ENCODE measurements around the gene LRRC8A. TPM values are rescaled to one million over a fixed set of nuclear protein-coding genes. Genes with fewer than 3 reads are reported as not detected.

Gene LRRC8A
- polyA plus RNA-seq, 1 of the 3 experiments (the other 2 are of a cell fraction): 30.4 TPM

DNA sequence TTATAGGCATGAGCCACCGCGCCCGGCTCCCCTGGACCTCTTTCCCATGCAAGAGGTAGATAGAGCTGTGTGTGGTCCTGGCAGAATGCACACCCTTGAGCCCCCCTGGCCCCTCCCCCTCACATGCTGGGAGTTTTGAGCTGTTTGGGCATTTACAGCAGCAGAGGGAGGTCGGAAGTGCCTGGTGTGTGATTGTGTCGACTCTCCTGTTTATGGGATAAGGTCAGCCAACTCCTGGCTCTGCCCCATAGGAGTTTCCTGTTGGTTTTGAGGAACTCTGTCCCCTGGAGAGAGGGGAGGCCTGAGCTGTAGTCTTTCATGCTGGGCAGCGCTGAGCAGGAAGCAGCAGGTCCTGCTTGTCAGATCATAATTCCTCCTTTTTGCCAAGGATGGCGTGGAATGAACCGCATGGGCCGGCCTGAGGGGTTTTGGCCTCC is 6.0 kb downstream of the LRRC8A start:
- Histone ChIP-seq H3K4me3 (ENCODE audit: low read depth in 2 of 2, low read length in 1 of 2) (no peak overlapping the region), H3K27ac (ENCODE audit: low read depth in 2 of 2, low read length in 1 of 2) (no peak overlapping the region), H3K27me3 (ENCODE audit: insufficient read depth) (no peaks in the 10 kb centered on the region), H3F3A (replicated peaks; ENCODE audit: insufficient read depth) (peaks cover 7% of the 10 kb centered on the region), H3K9me3 (no peaks in the 10 kb centered on the region), H3K4me2 (no peak overlapping the region), H4K20me1 (ENCODE audit: insufficient read depth) (no peaks in the 10 kb centered on the region; the same call in 1 of the 2 replicates), H3K9ac (no peak overlapping the region), H3K4me1 (ENCODE audit: control insufficient read depth in 1 of 2, insufficient read depth in 2 of 2, low read depth in 1 of 2, low read length in 1 of 2) (peaks cover 15 to 28% of the 10 kb centered on the region in 2 experiments; a peak in 3 of 4 replicates), H3K9me2 (no peaks in the 10 kb centered on the region), H2AFZ (ENCODE audit: low read depth) (no peak overlapping the region), H3K79me2 (ENCODE audit: insufficient read depth) (peaks cover 98% of the 10 kb centered on the region), H3K36me3 (replicated peaks in 1 of 2; ENCODE audit: control insufficient read depth in 1 of 2, insufficient read depth in 2 of 2, low read length in 1 of 2) (peaks cover 12 to 14% of the 10 kb centered on the region in 2 experiments)
- TF ChIP-seq RFX5 (IDR thresholded peaks at IDR 0.05; ENCODE audit: low read length) (no peak), CHD2 (IDR thresholded peaks at IDR 0.05; ENCODE audit: low read length, partially characterized antibody) (no peak), POLR2AphosphoS5 (IDR thresholded peaks at IDR 0.05; ENCODE audit: low read depth, low read length) (no peak), YY1 (IDR thresholded peaks at IDR 0.05; ENCODE audit: low read depth) (no peak), EP300 (IDR thresholded peaks at IDR 0.05; ENCODE audit: borderline replicate concordance in 1 of 2, low read depth in 1 of 2, low read length in 1 of 2) (no peak), NFIC (IDR thresholded peaks at IDR 0.05; ENCODE audit: borderline replicate concordance) (no peak), IRF3 (IDR thresholded peaks at IDR 0.05; ENCODE audit: low read depth, low read length) (no peak), EZH2phosphoT487 (IDR thresholded peaks at IDR 0.05; ENCODE audit: borderline replicate concordance, low read depth) (no peak)
- 84% methylated on average over 6 of the region's 9 CpGs for WGBS (ENCODE audit: low lambda C conversion rate)
- ChIA-PET CTCF (interaction anchor here (1.2 to 1.3 kb wide), 2 partner anchors 25 to 39 kb away, joined by 3 to 4 read pairs; no protein-coding TSS in a partner anchor), POLR2A (no interaction called here)
- no peak for DNase-seq

DNA sequence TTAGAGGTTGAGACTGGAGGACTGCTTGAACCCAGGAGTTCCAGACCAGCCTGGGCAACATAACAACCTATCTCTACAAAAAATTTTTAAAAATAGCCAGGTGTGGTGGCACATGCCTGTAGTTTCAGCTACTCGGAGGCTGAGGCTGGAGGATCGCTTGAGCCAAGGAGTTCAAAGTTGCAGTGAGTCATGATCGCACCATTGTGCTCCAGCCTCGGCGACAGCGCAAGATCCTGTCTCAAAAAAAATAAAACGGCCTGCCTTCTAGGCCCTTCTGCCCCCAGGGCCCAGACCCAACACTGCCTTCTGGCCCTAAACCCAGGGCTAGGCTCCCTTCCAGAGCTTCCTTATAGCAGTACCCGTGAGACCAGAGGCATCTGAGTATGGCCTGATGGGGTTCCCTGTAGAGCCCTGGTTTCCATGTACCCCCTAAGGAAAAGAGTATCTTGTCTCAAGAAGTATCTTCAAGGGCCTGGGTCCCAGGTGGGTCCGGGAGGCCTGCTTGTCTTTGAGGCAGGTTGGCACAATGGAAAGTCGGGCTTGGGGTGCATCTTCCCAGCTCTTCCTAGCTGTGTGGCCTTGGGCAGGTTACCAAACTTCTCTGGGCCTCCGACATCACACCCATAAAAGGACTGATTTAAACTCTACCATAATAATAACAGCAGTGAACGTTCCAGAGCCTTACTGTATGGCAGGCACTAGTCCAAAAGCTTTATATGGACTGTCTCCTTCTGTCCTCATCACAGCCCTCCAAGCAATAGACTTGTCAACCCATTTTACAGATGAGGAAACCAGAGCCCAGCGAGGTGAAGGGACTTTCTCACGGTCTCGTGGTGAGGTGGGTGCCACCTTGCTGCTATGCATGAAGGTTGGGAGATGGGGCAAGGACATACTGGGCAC is 9.6 kb downstream of the LRRC8A start:
- CTCF ChIA-PET: interaction anchor here (0.8 to 1.0 kb wide), 2 partner anchors 28 to 37 kb away, joined by 3 read pairs; no protein-coding TSS in a partner anchor
- peak overlapping the region in 1 of 2 experiments; percentile 75; a peak in 1 of 4 replicates for H3K27ac ChIP-seq (ENCODE audit: low read depth in 2 of 2, low read length in 1 of 2)
- H3F3A ChIP-seq (replicated peaks; ENCODE audit: insufficient read depth): peaks cover 8% of the 10 kb centered on the region
- POLR2A ChIA-PET: no interaction called here
- no peak overlapping the region for H2AFZ ChIP-seq (ENCODE audit: low read depth)
- no peak for TF ChIP-seq SIN3A (IDR thresholded peaks at IDR 0.05; ENCODE audit: borderline replicate concordance, low read depth, low read length)
- no peak for TF ChIP-seq CHD2 (IDR thresholded peaks at IDR 0.05; ENCODE audit: low read length, partially characterized antibody)
- no peak for TF ChIP-seq MAX (IDR thresholded peaks at IDR 0.05; ENCODE audit: low read depth)
- TF ChIP-seq RFX5 (IDR thresholded peaks at IDR 0.05; ENCODE audit: low read length): no peak
- no peaks in the 10 kb centered on the region for H3K9me3 ChIP-seq
- 91% methylated on average over 15 of the region's 15 CpGs for WGBS (ENCODE audit: low lambda C conversion rate)
- H3K9me2 ChIP-seq: no peaks in the 10 kb centered on the region
- no peaks in the 10 kb centered on the region; the same call in 1 of the 2 replicates for H4K20me1 ChIP-seq (ENCODE audit: insufficient read depth)
- DNase-seq: no peak
- H3K4me2 ChIP-seq: peak overlapping the region; percentile 61
- peaks cover 2 to 22% of the 10 kb centered on the region in 2 experiments; a peak in 3 of 4 replicates for H3K4me1 ChIP-seq (ENCODE audit: control insufficient read depth in 1 of 2, insufficient read depth in 2 of 2, low read depth in 1 of 2, low read length in 1 of 2)
- peaks cover 7 to 18% of the 10 kb centered on the region in 2 experiments for H3K36me3 ChIP-seq (replicated peaks in 1 of 2; ENCODE audit: control insufficient read depth in 1 of 2, insufficient read depth in 2 of 2, low read length in 1 of 2)
- peaks cover 95% of the 10 kb centered on the region for H3K79me2 ChIP-seq (ENCODE audit: insufficient read depth)
- H3K27me3 ChIP-seq (ENCODE audit: insufficient read depth): no peaks in the 10 kb centered on the region
- no peak overlapping the region for H3K4me3 ChIP-seq (ENCODE audit: low read depth in 2 of 2, low read length in 1 of 2)
- H3K9ac ChIP-seq: no peak overlapping the region
